Measurements from ENCODE around the gene ZNF609.

The ZNF609 gene

DNA sequence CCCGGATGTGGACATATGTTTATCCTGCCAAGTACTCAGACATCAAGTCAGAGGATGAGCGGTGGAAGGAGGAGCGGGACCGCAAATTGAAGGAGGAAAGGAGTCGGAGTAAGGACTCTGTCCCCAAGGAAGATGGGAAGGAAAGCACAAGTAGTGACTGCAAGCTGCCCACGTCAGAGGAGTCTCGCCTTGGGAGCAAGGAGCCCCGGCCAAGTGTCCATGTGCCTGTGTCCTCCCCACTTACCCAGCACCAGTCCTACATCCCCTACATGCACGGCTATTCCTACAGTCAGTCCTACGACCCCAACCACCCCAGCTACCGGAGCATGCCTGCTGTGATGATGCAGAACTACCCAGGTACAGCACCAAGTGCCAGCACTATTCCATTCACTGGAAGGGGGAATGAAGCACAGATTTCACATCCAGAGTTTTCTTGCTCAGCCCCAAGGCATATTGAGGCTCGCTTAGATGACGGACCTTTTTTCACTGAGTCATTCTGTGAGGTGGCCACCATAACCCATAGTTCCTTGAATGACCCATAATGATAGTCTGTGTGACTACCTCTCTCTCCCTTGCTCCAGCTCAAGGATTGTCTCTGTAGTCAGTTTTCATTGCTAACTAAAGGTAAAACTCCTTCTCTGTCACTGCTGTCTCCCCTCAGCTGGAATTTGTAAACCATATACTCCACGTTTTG, 217.9 kb downstream of the ZNF609 start:
- in situ Hi-C loops (cut with MboI; ENCODE audit: low pct_unique_long_range_greater_than_20kb, low sequenced_read_pairs), result no loop called here
- no peak for DNase-seq

DNA sequence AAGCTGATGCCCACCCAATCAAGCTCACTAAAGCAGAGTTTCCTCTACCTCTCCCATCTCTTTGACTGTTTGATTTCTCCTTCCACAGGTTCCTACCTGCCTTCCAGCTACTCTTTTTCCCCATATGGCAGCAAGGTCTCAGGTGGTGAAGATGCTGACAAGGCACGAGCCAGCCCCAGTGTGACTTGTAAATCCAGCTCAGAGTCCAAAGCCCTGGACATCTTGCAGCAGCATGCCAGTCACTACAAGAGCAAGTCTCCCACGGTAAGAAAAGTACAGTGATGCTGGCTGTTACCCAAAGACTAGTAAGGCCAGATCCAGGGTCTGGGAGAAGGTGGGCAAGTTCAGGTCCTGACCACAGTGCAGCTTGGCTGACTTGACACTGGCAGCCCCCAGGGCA, 219.7 kb downstream of the ZNF609 start:
- no peak for DNase-seq
- in situ Hi-C loops (cut with MboI; ENCODE audit: low pct_unique_long_range_greater_than_20kb, low sequenced_read_pairs), result no loop called here

DNA sequence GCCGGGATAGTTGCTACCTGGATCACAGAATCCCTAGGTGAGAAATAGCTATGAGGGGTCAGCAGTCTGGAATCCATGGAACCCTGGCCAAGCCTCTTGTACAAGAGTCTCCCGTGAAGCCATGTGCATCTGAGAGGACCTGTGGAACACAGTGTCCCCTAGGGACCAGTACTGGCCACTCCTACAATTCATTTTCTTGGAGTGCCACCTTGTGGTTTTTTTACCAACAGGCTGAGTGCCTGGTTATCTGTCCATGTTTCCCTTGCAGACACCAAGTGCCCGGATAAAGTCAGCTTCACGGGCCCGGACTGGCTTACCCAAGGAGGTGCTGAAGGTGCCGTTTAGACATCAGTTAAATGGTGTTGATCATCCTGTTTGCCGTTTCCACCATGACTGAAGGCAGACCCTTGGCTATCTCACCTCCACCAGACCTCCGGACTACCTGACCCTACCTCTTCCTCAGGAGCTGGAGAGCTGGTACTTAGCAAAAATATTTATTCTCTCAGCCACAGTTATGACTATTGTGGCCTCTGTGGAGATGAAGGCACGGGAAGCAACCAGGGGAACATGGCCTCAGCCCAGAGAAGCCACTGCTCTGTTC, 221.1 kb downstream of the ZNF609 start:
- peak; percentile 78 for DNase-seq
- in situ Hi-C loops (cut with MboI; ENCODE audit: low pct_unique_long_range_greater_than_20kb, low sequenced_read_pairs), result no loop called here

DNA sequence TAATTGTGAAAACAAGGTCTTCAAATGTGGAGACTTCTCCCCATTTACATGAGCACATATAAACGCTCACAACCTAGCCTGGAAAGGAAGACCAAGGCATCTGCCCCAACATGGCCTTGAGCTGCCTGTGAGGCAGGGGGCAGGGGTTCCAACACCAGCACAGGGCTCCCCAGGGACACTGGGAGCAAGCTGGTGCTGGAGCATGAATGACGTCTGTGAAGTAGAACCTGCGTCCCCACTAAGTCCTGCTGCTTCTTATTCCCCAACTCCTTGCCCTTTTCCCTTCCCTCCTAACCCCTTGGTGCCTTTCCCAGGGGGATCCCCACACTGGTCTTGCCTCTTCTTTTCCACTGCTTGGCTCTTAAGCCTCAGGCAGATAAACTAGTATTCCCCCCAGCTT, 221.9 kb downstream of the ZNF609 start:
- in situ Hi-C loops (cut with MboI; ENCODE audit: low pct_unique_long_range_greater_than_20kb, low sequenced_read_pairs), result no loop called here
- no peak for DNase-seq

DNA sequence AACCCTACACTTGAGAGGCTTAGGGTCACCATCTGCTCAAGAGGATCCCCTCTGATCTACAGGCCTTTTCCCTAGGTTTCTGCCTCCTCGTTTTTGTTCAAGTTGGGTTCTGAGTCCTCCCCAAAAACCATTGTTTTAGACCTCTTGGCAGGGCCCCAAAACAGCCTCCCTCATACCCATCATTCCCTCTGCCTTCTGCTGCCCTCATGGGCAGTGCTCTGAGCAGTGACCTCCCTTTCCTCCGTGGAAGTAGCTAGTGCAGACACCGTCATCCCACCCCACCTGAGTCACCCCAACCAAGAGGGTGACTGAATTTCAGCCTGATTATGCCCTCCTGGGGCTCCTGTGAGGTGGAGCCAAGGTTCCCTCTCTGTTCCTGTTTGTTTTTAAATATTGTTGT, 223.0 kb downstream of the ZNF609 start:
- in situ Hi-C loops (cut with MboI; ENCODE audit: low pct_unique_long_range_greater_than_20kb, low sequenced_read_pairs), result no loop called here
- DNase-seq, result no peak

DNA sequence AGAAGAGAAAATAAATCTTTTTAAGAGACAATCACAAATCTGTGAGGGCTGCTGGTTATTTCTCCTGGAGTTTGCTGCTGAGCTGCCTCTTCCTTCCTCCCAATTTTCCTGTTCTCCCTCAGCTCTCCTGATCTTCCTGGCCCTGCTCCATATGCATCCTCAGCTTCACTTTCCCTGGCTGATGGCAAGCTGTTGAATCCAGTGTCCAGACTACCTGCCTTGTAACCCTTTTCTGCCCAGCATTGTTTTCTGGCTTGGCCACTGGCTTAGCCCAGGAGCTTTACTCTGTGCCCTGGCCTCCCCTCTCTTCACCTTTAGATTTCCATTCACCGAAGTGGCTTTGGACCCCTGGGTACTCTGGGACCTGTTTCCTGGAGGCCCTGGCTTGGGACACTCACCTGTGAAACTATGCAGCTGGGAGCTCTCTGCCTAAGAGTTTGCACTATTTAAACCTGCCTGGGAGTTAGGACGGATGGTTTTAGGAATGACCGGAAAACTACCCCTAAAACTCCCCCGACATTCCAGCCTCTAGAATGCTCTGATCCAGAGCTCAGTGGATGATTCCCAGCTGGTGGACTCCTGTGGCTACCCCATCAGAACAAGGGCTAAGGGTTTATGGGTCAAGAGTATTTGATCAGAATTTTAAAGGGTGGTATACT, 225.0 kb downstream of the ZNF609 start:
- in situ Hi-C loops (cut with MboI; ENCODE audit: low pct_unique_long_range_greater_than_20kb, low sequenced_read_pairs), result no loop called here

DNA sequence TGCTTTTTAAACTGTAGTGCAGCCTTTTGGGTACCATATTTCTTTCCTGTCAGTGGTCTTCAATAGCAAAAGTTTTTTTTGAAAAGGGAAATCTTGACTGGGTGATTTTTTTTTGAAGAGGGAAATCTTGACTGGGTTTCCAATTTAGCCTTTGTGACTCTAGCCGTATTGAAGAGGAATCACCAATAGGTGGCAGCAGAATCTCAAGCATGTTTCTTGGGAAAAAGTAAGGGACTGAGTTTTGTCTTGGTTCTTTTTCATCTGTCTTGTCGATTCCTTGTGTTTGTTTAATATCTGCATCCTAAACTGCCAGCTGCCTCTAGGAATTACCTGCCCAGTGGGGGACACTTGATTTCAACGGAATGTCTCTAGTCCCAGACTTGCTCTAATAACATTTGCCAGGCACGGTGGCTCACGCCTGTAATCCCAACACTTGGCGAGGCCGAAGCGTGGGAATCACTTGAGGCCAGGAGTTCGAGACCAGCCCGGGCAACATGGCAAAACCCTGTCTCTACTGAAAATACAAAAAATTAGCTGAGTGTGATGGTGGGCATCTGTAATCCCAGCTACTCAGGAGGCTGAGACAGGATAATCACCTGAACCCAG, 225.9 kb downstream of the ZNF609 start:
- peak; percentile 86 for DNase-seq
- in situ Hi-C loops (cut with MboI; ENCODE audit: low pct_unique_long_range_greater_than_20kb, low sequenced_read_pairs), result no loop called here

More for the DNA sequence above, 225.0 kb downstream of the ZNF609 start:
- no peak for DNase-seq

DNA sequence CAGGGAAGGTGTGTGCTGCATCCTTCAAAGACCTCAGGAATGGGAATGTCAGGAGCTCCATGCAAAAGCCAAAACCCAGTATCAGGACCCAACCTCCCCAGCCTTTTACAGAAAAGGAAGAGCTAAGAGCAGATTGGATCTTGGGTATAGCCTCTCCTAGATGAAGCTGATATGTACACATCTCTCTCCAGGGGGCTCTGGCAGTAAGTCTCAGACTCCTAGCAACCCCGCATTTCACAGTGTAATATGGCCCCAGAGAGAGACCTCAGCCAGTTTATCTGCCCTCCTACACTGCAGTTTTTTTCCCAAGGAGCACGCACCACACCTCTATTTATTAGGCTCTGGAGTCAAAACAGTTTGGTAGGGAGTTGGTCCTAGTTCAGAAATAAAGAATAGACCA, 226.8 kb downstream of the ZNF609 start:
- no peak for DNase-seq
- in situ Hi-C loops (cut with MboI; ENCODE audit: low pct_unique_long_range_greater_than_20kb, low sequenced_read_pairs), result no loop called here

DNA sequence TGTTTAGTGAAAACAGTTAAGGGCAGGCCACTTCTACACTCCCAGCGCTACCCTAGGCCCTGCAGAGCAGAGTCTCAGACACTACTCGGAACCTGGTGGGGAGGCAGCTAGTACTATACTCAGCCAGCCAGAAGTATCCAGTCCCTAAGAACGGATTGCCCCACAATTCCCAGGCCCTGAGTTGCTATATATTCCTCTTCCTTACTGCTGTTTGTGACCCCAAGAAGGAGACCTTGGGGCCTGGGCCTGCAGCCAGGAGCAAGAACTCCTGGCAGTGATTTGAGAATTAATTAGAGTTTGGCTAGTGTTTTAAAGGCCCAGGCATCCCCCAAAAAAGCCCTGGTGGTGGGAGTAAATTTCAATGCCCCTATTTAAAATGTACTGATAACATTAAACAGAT, 227.3 kb downstream of the ZNF609 start:
- in situ Hi-C loops (cut with MboI; ENCODE audit: low pct_unique_long_range_greater_than_20kb, low sequenced_read_pairs), result no loop called here
- no peak for DNase-seq

DNA sequence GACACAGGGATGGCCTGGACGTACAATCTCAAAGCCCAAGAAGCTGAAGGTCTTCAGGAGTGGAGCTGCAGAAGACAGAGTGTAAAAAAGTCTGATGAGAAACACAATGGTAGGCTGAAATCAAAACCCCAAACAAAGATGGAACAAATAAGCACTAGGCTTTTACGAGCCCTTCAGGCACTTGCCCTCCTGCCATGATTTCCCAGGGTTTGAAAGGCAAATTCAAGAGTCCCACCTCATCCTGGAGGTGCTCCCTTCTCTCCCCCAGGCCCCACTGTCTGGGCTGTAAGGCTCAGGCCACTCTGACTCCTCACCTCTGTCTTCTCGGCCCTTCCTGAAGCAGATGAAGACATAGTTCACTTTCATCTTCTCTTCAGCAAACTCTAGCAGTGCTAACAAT, 228.4 kb downstream of the ZNF609 start:
- in situ Hi-C loops (cut with MboI; ENCODE audit: low pct_unique_long_range_greater_than_20kb, low sequenced_read_pairs), result no loop called here
- DNase-seq, result no peak

DNA sequence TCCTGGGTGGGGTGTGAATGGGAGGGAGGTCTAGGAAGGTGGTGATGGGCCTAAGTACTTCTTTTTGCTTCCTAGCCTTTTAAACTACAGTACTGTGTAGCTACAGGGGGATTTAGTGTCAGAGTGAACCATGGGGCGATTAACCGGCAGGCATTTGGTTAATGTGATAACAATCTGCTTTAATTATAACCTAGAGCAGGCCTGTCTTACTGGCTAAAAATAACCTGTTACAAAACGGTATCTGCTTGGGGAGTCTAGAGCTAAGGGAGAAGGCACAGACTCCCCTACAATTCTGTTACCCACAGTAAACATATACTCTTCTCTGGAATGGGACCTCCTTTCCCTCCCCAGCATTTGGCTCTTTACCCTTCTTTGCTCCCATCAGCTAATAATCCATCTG, 229.6 kb downstream of the ZNF609 start:
- in situ Hi-C loops (cut with MboI; ENCODE audit: low pct_unique_long_range_greater_than_20kb, low sequenced_read_pairs), result no loop called here
- DNase-seq, result no peak

DNA sequence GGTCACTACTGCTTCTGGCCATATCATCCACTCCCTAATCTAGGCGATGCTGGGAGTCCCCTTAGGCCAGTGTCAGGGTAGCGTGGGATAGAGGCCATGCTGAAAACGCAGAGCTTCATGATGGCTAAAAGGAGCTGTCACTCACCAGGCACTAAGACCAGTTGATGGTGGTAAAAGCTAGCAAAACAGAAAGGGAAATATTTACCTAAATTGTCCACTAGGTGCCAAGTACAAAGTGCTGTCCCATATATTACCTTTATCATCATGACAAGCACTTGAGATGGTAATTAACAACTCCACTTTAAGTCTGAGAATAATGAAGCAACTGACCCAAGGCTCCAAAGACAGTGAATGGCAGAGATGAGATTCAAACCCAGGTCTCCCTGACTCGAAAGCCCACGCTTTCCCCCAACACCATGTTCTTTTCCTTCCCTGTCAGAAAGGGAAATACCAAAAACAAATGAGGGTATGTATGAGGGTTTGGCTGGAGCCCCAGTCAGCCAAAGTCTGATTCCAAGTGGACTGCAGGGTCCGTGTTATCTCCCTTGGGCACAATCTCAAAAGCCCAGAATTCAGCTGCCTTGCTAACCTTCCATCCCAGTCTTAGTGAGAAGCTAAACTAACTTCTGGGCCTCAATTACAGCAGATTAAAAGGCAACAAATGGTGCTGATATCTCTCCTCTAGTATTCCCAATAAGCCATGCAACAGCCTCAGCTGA, 230.4 kb downstream of the ZNF609 start:
- in situ Hi-C loops (cut with MboI; ENCODE audit: low pct_unique_long_range_greater_than_20kb, low sequenced_read_pairs), result no loop called here
- peak; percentile 46 for DNase-seq

DNA sequence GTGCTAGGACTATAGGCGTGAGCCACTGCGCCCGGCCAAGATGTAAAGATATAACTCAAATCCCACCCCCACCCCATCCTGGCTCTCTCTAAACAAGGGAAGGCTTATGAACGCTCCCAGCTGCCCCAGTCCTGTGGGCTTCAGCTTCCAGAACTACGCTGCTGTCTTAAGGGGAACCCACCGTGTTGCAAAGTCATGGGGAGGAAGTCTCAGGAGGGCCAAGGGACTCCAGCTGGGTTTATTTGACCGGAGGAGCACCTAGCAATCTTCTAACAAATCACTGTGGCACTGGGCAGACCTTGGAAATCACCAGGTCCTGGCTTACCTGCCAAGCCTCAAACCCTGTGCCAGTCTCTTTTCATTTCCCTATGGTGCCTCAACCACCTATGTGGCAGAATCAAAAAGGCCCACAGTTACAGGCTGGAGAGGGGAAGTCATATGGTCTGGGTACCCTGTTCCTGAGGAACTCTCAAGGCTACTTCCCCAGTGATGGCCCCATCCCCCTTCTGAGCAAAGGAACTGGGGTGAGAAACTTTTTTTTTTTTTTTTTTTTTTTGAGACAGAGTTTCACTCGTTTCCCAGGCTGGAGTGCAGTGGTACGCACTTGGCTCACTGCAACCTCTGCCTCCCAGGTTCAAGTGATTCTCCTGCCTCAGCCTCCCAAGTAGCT, 231.7 kb downstream of the ZNF609 start:
- in situ Hi-C loops (cut with MboI; ENCODE audit: low pct_unique_long_range_greater_than_20kb, low sequenced_read_pairs), result no loop called here
- DNase-seq, result peak; percentile 82

DNA sequence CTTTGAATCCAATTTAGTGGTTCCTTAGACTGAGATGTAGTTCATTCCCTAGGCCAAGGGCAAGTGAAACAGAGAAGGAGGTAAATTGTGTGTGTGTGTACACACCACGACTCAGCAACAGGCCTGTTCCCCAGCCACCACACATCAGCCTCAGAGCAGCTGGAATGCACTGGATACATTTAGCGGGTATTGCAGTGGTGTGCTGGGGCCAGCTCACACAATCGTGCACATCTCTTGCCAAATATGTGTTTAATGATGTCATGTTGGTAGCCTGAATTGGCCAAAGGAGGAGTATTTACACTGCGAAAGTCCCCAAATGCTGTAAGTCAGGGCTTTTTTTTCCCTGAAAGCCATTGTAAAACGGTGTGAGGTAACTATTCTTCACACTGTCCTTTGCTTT, 232.8 kb downstream of the ZNF609 start:
- DNase-seq, result peak; percentile 52
- in situ Hi-C loops (cut with MboI; ENCODE audit: low pct_unique_long_range_greater_than_20kb, low sequenced_read_pairs), result no loop called here

DNA sequence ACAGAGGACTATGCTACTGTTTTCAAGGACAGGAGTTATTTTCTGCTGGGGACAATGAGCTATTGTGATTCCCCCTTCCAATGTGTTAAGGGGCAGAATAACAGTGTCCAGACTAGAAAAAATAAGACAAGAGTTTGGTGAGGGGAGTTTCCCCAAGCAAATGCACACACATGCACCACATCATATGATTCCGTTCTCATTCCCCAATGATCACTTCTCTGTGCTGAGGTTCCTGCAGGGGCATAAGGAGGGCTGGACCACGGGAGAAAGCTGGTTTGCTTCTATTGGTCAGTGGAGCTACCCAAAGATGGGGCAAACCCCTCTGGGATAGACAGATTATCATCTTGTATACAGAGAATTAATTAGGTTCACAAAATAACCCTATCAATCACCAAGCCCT, 234.4 kb downstream of the ZNF609 start:
- in situ Hi-C loops (cut with MboI; ENCODE audit: low pct_unique_long_range_greater_than_20kb, low sequenced_read_pairs), result no loop called here
- DNase-seq, result no peak

DNA sequence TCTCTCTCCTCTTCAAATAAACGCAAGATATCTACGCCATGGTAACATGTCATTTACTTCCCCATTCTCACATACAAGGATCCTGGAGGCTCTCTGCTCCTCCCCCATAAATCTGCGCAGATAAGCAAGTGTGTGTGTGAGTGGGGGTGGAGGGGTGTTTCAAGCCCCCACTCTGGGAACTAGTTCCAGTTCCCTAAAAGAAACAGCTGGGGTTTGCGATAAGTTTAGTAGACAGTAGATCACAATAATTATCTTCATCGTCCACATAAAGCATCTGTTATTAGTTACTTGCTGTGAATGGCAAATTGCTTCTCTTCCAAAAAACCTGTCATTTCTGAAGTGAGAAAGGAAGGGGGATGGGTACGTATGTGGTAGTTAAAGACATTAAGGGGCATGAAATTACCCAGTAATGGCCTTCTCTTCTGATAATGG, 235.2 kb downstream of the ZNF609 start:
- in situ Hi-C loops (cut with MboI; ENCODE audit: low pct_unique_long_range_greater_than_20kb, low sequenced_read_pairs), result no loop called here

DNA sequence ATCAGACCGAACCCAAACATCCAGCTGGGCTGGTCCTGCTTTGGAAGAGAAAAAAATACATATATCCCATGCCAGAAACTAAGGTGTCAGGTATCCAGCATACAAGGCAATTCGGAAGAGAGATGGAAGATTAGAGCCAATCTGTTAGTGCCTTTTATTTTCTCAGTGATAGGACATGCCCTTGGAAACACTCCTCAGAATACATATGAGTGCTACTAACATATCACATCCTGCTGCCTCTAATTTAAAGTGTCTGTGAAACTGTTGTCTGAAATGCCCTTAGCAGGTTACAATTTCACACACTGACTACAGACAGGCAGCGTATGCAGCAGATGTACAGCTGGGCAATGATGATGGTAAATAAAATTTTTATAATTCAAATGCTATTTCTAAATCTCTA, 236.1 kb downstream of the ZNF609 start:
- in situ Hi-C loops (cut with MboI; ENCODE audit: low pct_unique_long_range_greater_than_20kb, low sequenced_read_pairs), result no loop called here
- no peak for DNase-seq

More for the DNA sequence above, 235.2 kb downstream of the ZNF609 start:
- DNase-seq, result peak; percentile 100

DNA sequence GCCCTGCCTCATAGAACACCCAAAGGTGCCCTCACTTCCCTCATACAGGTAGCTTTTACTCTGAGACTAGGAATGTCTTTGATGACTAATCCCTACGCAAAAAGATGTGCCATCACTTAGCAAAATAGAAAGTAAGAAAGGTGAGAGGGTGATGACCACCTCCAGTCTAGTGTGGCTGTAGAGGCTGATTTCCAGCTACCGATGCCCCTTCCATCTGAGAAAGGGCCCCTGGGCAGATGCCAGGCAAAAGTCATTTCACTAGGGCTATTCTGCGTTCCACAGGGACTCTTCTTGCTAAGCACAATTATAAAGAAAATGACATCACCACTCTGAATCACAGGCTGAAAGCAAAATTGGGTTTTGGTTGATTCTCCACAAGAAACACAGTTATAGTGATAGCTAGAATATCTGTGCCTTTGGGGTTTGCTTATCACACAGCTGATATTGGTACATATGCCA, 237.6 kb downstream of the ZNF609 start:
- in situ Hi-C loops (cut with MboI; ENCODE audit: low pct_unique_long_range_greater_than_20kb, low sequenced_read_pairs), result no loop called here

DNA sequence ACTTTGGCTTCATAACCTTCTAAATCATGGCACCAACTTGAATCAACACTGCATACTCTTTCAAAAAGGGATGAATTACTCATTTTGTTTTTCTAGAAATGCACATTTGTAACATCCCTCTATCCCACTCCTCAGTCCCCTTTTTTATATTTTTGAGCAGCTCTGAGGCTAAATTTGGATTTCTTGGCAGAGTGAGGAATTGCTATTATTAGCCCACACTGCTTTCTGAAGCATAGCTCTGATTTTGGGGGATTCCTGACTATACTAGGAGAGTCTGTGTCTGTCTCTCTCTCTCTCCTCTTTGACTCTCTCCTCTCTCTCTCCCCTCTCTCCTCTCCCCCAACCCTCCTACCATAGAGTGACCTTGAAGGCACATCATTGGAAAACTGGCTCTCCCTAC, 238.4 kb downstream of the ZNF609 start:
- in situ Hi-C loops (cut with MboI; ENCODE audit: low pct_unique_long_range_greater_than_20kb, low sequenced_read_pairs), result no loop called here
- DNase-seq, result no peak

More for the DNA sequence above, 237.6 kb downstream of the ZNF609 start:
- DNase-seq, result no peak

All from KBM-7 (cell line).